Measurements from ENCODE around the gene TBX3. TPM values are rescaled to one million over a fixed set of nuclear protein-coding genes. Genes with fewer than 3 reads are reported as not detected.
A peak's percentile ranks its signal among the peaks of the same experiment; 100 is the strongest.

The TBX3 gene
- polyA plus RNA-seq, 1 of the 3 experiments (the other 2 are of a cell fraction), result 10.2 TPM

- peaks cover 0 to 31% of the 10 kb centered on the region in 2 experiments; a peak in 2 of 4 replicates for H3K4me1 ChIP-seq (ENCODE audit: control insufficient read depth in 1 of 2, insufficient read depth in 2 of 2, low read depth in 1 of 2, low read length in 1 of 2)
- CTCF ChIA-PET, result interaction anchor here (1.0 to 11.3 kb wide), 11 partner anchors 13 to 1246 kb away, joined by 3 to 119 read pairs (median 5); partner anchors contain the start of gene TBX3
- TF ChIP-seq JUND (IDR thresholded peaks at IDR 0.05) (no peak), SMC3 (IDR thresholded peaks at IDR 0.05; ENCODE audit: low read depth, low read length) (no peak), TAF1 (IDR thresholded peaks at IDR 0.05; ENCODE audit: borderline replicate concordance, low read depth, low read length) (no peak), ZBTB33 (IDR thresholded peaks at IDR 0.05; ENCODE audit: borderline replicate concordance, low read depth) (no peak), USF1 (IDR thresholded peaks at IDR 0.05; ENCODE audit: borderline replicate concordance, low read depth) (no peak), ELF1 (IDR thresholded peaks at IDR 0.05) (no peak), FOSL2 (IDR thresholded peaks at IDR 0.05; ENCODE audit: borderline replicate concordance, low read depth) (no peak), NFIC (IDR thresholded peaks at IDR 0.05; ENCODE audit: borderline replicate concordance) (no peak), NRF1 (IDR thresholded peaks at IDR 0.05; ENCODE audit: low read depth, low read length) (no peak), GABPA (IDR thresholded peaks at IDR 0.05; ENCODE audit: low read depth) (no peak), RCOR1 (IDR thresholded peaks at IDR 0.05; ENCODE audit: low read length) (no peak), POLR2AphosphoS5 (IDR thresholded peaks at IDR 0.05; ENCODE audit: low read depth, low read length) (no peak), FOXJ3 (CRISPR knock-in tag; IDR thresholded peaks at IDR 0.05) (no peak), FOXM1 (IDR thresholded peaks at IDR 0.05; ENCODE audit: low read depth) (no peak), CTCF (IDR thresholded peaks at IDR 0.05) (no peak)
- no peaks in the 10 kb centered on the region for H3K9me3 ChIP-seq
- H3K9me2 ChIP-seq, result no peaks in the 10 kb centered on the region
- no peak overlapping the region for H3K9ac ChIP-seq
- H3K79me2 ChIP-seq (ENCODE audit: insufficient read depth), result peaks cover 6% of the 10 kb centered on the region
- H3K4me2 ChIP-seq, result no peak overlapping the region
- WGBS (ENCODE audit: low lambda C conversion rate), result 88% methylated on average over 3 of the region's 3 CpGs
- H3K27me3 ChIP-seq (ENCODE audit: insufficient read depth), result no peaks in the 10 kb centered on the region
- peaks cover 7 to 39% of the 10 kb centered on the region in 2 experiments for H3K36me3 ChIP-seq (replicated peaks in 1 of 2; ENCODE audit: control insufficient read depth in 1 of 2, insufficient read depth in 2 of 2, low read length in 1 of 2)
- peak overlapping the region in 1 of 2 experiments; percentile 89; a peak in 1 of 4 replicates for H3K27ac ChIP-seq (ENCODE audit: low read depth in 2 of 2, low read length in 1 of 2)
- H2AFZ ChIP-seq (ENCODE audit: low read depth), result no peak overlapping the region
- DNase-seq, result no peak
- H3K4me3 ChIP-seq (ENCODE audit: low read depth in 2 of 2, low read length in 1 of 2), result no peak overlapping the region
- no peaks in the 10 kb centered on the region for H4K20me1 ChIP-seq (ENCODE audit: insufficient read depth)
- POLR2A ChIA-PET, result interaction anchor here (1.1 to 6.8 kb wide), 4 partner anchors 9 to 1086 kb away, joined by 4 to 77 read pairs (median 6); partner anchors contain the start of gene TBX3
- peaks cover 14% of the 10 kb centered on the region for H3F3A ChIP-seq (replicated peaks; ENCODE audit: insufficient read depth)
These were observed 13.5 kb downstream of the TBX3 start for GRCh38 chr12:114670291-114670980.
